AG10803 (cell line): ENCODE data around the gene ACKR1.

ENCODE experiments used
- DNase-seq: peaks from one replicate; pipeline ENCODE4 v3.0.0; 2010; ENCODE audit warnings: low read depth
- H3K4me3 ChIP-seq: 2 replicates; pipeline ENCODE4 v1.5.1; 2011; ENCODE audit warnings: mild to moderate bottlenecking, low read length, control low read depth
- TF ChIP-seq, protein P1 (sequence below): conservative IDR thresholded peaks from 2 replicates; pipeline ENCODE4 v1.5.1; 2011; ENCODE audit warnings: mild to moderate bottlenecking, low read length, control low read depth, inconsistent platforms

Gene ACKR1

GRCh38 chr1:159187647-159188374, 16.9 kb upstream of the ACKR1 start:
- no peak overlapping the region for H3K4me3 ChIP-seq
- TF ChIP-seq, protein P1, sequence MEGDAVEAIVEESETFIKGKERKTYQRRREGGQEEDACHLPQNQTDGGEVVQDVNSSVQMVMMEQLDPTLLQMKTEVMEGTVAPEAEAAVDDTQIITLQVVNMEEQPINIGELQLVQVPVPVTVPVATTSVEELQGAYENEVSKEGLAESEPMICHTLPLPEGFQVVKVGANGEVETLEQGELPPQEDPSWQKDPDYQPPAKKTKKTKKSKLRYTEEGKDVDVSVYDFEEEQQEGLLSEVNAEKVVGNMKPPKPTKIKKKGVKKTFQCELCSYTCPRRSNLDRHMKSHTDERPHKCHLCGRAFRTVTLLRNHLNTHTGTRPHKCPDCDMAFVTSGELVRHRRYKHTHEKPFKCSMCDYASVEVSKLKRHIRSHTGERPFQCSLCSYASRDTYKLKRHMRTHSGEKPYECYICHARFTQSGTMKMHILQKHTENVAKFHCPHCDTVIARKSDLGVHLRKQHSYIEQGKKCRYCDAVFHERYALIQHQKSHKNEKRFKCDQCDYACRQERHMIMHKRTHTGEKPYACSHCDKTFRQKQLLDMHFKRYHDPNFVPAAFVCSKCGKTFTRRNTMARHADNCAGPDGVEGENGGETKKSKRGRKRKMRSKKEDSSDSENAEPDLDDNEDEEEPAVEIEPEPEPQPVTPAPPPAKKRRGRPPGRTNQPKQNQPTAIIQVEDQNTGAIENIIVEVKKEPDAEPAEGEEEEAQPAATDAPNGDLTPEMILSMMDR = no peak
- DNase-seq = no peak

- H3K4me3 ChIP-seq = no peak overlapping the region
- TF ChIP-seq, protein P1 = no peak
- peak; percentile 21 for DNase-seq
Measured at GRCh38 chr1:159188375-159188788, 16.3 kb upstream of the ACKR1 start.

- DNase-seq = no peak
- no peak overlapping the region for H3K4me3 ChIP-seq
- TF ChIP-seq, protein P1 = no peak
Measured at GRCh38 chr1:159190441-159190840, 14.2 kb upstream of the ACKR1 start.

DNA sequence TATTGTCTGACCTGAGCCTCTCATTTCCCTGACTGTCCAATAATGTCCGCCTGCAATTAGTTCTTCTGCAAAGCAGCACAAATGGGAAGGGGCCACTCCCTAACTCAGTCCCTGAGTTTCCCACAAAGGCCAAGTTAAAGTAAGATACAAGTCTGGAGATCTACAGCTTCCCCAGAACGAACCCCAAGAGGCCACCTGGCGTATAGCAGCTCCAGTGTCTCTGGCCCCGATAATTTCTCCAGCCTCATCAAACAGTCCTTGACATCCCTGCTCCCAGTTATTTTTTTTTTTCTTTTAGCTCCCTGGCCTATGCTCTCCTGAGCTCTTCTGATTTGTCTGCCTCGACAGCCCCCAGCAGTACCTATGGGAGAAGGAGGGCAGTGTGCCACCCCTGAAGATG, 8.1 kb upstream of the ACKR1 start:
- DNase-seq = no peak
- H3K4me3 ChIP-seq = no peak overlapping the region
- TF ChIP-seq, protein P1 = peak; percentile 26; the same call in 1 of the 2 replicates

GRCh38 chr1:159197561-159198557, 6.8 kb upstream of the ACKR1 start:
- H3K4me3 ChIP-seq = no peak overlapping the region
- TF ChIP-seq, protein P1 = peak; percentile 98
- peak; percentile 74 for DNase-seq

DNA sequence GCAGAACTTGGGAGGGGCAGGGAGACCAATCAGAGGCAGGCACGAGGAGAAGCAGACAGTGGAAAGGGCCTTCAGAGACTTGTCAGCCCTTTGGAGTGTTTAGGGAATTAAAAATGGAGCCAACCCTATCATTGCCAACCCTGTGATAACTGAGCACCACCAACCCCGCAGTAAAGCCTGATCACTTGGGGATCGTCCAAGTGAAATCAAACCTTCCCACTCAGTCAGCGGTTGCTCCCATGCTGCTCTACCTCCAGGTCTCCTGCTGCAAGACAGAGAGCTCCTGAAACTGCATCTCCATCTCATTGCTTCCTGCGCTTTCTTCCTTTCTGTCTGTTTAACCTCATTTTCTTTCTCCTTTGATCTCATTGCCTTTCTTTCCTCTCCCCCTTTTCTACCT, 4.8 kb upstream of the ACKR1 start:
- DNase-seq = no peak
- TF ChIP-seq, protein P1 = no peak
- H3K4me3 ChIP-seq = no peak overlapping the region
